IPS-18c (cell line): ENCODE data around the gene ELANE.
"Not testable (repeated sequence)": the region's sequence is repeated elsewhere in the genome, so short reads cannot be mapped to it uniquely, and the experiment has no call there.

Source experiments
- H3K4me3 ChIP-seq: 2 replicates; pipeline ENCODE4 v1.7.0; 2013; ENCODE audit warnings: low read depth, mild to moderate bottlenecking, low read length, moderate library complexity; ENCODE audit not compliant: insufficient read depth
- H3K9me3 ChIP-seq: one replicate; pipeline ENCODE4 v1.6.1; 2013; ENCODE audit warnings: mild to moderate bottlenecking, low read length, moderate library complexity; ENCODE audit not compliant: control insufficient read depth, insufficient read depth

Gene ELANE

GRCh38 chr19:850979-851335 is 1.1 kb upstream of the ELANE start:
- H3K4me3 ChIP-seq = no peak overlapping the region
- H3K9me3 ChIP-seq = no peaks in the 10 kb centered on the region

- Histone ChIP-seq H3K4me3 (no peak overlapping the region), H3K9me3 (no peaks in the 10 kb centered on the region)
Measured at GRCh38 chr19:853014-853585, 997 bp downstream of the ELANE start.

GRCh38 chr19:853614-854220 is 1.6 kb downstream of the ELANE start:
- not testable (repeated sequence) for H3K4me3 ChIP-seq, H3K9me3 ChIP-seq

- H3K4me3 ChIP-seq = no peak overlapping the region
- H3K9me3 ChIP-seq = no peaks in the 10 kb centered on the region
Measured at GRCh38 chr19:854549-854948, 2.4 kb downstream of the ELANE start.

GRCh38 chr19:855142-855541 is 3.0 kb downstream of the ELANE start:
- no peak overlapping the region for H3K4me3 ChIP-seq
- H3K9me3 ChIP-seq = no peaks in the 10 kb centered on the region

- Histone ChIP-seq H3K4me3 (no peak overlapping the region), H3K9me3 (no peaks in the 10 kb centered on the region)
Measured at GRCh38 chr19:855566-856120, 3.5 kb downstream of the ELANE start.

GRCh38 chr19:858284-858683 is 6.2 kb downstream of the ELANE start:
- Histone ChIP-seq H3K4me3 (no peak overlapping the region), H3K9me3 (no peaks in the 10 kb centered on the region)

GRCh38 chr19:858868-859843 is 7.1 kb downstream of the ELANE start, which contains the start of gene CFD:
Gene CFD, plus strand, starts transcription at chr19:859664. Its CDS starts 26 bp downstream, at chr19:859690.
- Histone ChIP-seq H3K9me3 (no peaks in the 10 kb centered on the region), H3K4me3 (peak within 1 kb of the TSS; percentile 51; the same call in 1 of the 2 replicates)

GRCh38 chr19:861141-861755 is 9.1 kb downstream of the ELANE start:
- no peaks in the 10 kb centered on the region for H3K9me3 ChIP-seq
- no peak overlapping the region; the same call in 1 of the 2 replicates for H3K4me3 ChIP-seq

GRCh38 chr19:861756-862580 is 9.9 kb downstream of the ELANE start:
- H3K9me3 ChIP-seq = no peaks in the 10 kb centered on the region
- no peak overlapping the region; the same call in 1 of the 2 replicates for H3K4me3 ChIP-seq

- Histone ChIP-seq H3K9me3 (no peaks in the 10 kb centered on the region), H3K4me3 (peak overlapping the region; percentile 50)
Measured at GRCh38 chr19:862581-863314, 10.6 kb downstream of the ELANE start.

- Histone ChIP-seq H3K9me3 (no peaks in the 10 kb centered on the region), H3K4me3 (peak overlapping the region; percentile 50; the same call in 1 of the 2 replicates)
Measured at GRCh38 chr19:863315-863620, 11.2 kb downstream of the ELANE start.

GRCh38 chr19:866769-867300 is 14.7 kb downstream of the ELANE start:
- Histone ChIP-seq H3K9me3 (no peaks in the 10 kb centered on the region), H3K4me3 (no peak overlapping the region)

GRCh38 chr19:867301-867793 is 15.2 kb downstream of the ELANE start:
- H3K9me3 ChIP-seq = no peaks in the 10 kb centered on the region
- no peak overlapping the region for H3K4me3 ChIP-seq

GRCh38 chr19:867855-868457 is 15.9 kb downstream of the ELANE start:
- no peak overlapping the region for H3K4me3 ChIP-seq

More at GRCh38 chr19:867855-868457, 15.9 kb downstream of the ELANE start:
- no peaks in the 10 kb centered on the region for H3K9me3 ChIP-seq
